ENCODE data around the gene SOX18. TPM values are rescaled to one million over a fixed set of nuclear protein-coding genes. Genes with fewer than 3 reads are reported as not detected.

The SOX18 gene
- total RNA-seq, 1 experiment from 2014 or later: 0.16 TPM

DNA sequence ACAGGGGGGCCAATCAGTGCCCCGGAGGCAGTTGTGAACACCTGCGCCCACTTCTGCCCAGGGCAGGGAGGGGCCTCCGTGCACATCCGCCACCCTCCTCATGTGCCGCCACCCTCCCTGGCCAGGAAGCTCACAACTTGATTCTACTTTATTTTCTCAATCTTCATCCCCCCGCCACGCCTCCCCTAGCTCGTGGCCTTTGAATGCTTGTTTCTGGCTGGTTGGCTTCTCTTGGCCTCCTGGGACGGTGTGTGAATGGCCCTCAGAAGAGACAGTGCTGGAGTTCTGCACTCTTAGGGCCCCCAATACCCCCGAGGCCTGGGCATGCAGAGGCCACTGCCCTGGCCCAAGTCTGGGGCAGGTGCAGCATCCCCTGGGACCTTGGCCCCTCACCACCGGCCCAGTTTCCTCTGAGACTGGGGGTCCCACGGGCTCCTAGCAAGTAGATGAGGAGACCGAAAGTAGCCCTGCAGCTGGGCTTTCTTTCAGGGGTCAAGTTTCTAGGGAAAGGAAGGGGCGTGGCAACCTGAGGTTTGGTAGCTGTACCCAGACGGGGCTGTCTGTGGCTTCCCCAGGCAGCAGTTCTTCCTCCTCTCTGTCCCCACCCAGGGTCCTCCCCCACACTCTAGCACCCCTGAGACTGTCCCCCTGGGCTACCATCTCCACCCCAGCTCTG lies 28.6 kb upstream of the SOX18 start:
- Mint-ChIP-seq H3K4me1 (ENCODE audit: insufficient read depth, unreplicated experiment) (peaks cover 8% of the 10 kb centered on the region), H3K36me3 (ENCODE audit: insufficient read depth, unreplicated experiment) (peaks cover under 1% of the 10 kb centered on the region), H3K27ac (ENCODE audit: low read depth, unreplicated experiment) (no peak overlapping the region), H3K9me3 (ENCODE audit: unreplicated experiment) (no peaks in the 10 kb centered on the region), H3K27me3 (ENCODE audit: insufficient read depth, unreplicated experiment) (no peaks in the 10 kb centered on the region), H3K4me3 (ENCODE audit: unreplicated experiment) (no peak overlapping the region)
- TF ChIP-seq, protein P1, sequence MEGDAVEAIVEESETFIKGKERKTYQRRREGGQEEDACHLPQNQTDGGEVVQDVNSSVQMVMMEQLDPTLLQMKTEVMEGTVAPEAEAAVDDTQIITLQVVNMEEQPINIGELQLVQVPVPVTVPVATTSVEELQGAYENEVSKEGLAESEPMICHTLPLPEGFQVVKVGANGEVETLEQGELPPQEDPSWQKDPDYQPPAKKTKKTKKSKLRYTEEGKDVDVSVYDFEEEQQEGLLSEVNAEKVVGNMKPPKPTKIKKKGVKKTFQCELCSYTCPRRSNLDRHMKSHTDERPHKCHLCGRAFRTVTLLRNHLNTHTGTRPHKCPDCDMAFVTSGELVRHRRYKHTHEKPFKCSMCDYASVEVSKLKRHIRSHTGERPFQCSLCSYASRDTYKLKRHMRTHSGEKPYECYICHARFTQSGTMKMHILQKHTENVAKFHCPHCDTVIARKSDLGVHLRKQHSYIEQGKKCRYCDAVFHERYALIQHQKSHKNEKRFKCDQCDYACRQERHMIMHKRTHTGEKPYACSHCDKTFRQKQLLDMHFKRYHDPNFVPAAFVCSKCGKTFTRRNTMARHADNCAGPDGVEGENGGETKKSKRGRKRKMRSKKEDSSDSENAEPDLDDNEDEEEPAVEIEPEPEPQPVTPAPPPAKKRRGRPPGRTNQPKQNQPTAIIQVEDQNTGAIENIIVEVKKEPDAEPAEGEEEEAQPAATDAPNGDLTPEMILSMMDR (IDR thresholded peaks at IDR 0.05; ENCODE audit: unreplicated experiment): no peak
- intact Hi-C loops (cut with micrococcal nuclease): no loop called here
- POLR2A ChIA-PET: interaction anchor here (0.5 to 2.0 kb wide), 3 partner anchors 13 to 214 kb away, joined by 3 to 10 read pairs (median 8); partner anchors contain the start of gene TCEA2
- no TSS peak for BruUV-seq (replicated peaks)
- no peak for DNase-seq (ENCODE audit: unreplicated experiment)
- CTCF ChIA-PET: interaction anchor here (4.5 kb wide), 1 partner anchor 8 kb away, joined by 25 read pairs; no protein-coding TSS in a partner anchor

DNA sequence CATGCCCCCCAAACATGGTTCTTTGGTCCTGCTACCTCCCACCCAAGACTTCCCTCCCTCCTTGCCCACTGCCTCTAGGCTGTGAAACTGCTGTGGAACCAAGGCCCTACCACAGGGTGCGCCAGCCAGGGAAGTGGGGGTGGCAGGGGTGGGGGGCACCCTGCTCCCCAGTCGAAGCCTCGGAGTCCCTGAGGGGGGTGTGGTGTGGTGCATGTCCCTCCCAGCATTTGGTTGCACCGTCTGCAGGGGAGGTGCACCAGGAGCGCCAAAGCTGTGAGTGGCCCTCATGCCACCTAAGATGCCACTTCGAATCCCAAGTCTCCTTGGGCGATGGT lies 28.1 kb upstream of the SOX18 start:
- Mint-ChIP-seq H3K9me3 (ENCODE audit: unreplicated experiment) (no peaks in the 10 kb centered on the region), H3K27me3 (ENCODE audit: insufficient read depth, unreplicated experiment) (no peaks in the 10 kb centered on the region), H3K36me3 (ENCODE audit: insufficient read depth, unreplicated experiment) (no peaks in the 10 kb centered on the region), H3K27ac (ENCODE audit: low read depth, unreplicated experiment) (no peak overlapping the region), H3K4me3 (ENCODE audit: unreplicated experiment) (no peak overlapping the region), H3K4me1 (ENCODE audit: insufficient read depth, unreplicated experiment) (peaks cover 8% of the 10 kb centered on the region)
- no TSS peak for BruUV-seq (replicated peaks)
- TF ChIP-seq, protein P1 (IDR thresholded peaks at IDR 0.05; ENCODE audit: unreplicated experiment): no peak
- DNase-seq (ENCODE audit: unreplicated experiment): no peak
- ChIA-PET POLR2A (interaction anchor here (2.0 kb wide), 1 partner anchor 16 kb away, joined by 10 read pairs; the partner anchor contains the start of gene TCEA2), CTCF (interaction anchor here (4.5 kb wide), 1 partner anchor 8 kb away, joined by 25 read pairs; no protein-coding TSS in a partner anchor)
- intact Hi-C loops (cut with micrococcal nuclease): no loop called here

DNA sequence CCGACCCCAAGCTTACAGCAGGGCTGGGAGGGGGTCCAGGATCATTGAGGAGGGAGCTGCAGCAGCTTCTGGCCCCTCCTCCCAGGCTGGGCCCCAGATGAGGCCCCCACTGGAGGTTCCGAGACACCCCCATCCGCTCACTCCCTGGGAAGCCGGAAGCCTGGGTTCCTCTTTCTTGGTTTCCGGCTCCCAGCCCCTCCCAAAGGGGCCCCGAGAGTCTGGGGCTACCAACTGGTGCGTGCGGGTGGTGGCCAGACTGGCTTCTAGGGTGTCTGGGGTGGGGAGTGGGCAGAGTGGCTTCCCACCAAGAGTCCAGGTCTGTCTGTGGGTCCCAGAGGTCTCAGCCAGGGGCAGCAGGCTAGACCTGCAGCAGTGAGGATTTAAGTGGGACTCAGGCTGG lies 27.7 kb upstream of the SOX18 start:
- BruUV-seq (replicated peaks): no TSS peak
- no peaks in the 10 kb centered on the region for H3K27me3 Mint-ChIP-seq (ENCODE audit: insufficient read depth, unreplicated experiment)
- H3K36me3 Mint-ChIP-seq (ENCODE audit: insufficient read depth, unreplicated experiment): no peaks in the 10 kb centered on the region
- H3K4me3 Mint-ChIP-seq (ENCODE audit: unreplicated experiment): no peak overlapping the region
- no peaks in the 10 kb centered on the region for H3K9me3 Mint-ChIP-seq (ENCODE audit: unreplicated experiment)
- no peak for DNase-seq (ENCODE audit: unreplicated experiment)
- intact Hi-C loops (cut with micrococcal nuclease): no loop called here
- peaks cover 8% of the 10 kb centered on the region for H3K4me1 Mint-ChIP-seq (ENCODE audit: insufficient read depth, unreplicated experiment)
- TF ChIP-seq, protein P1 (IDR thresholded peaks at IDR 0.05; ENCODE audit: unreplicated experiment): no peak
- H3K27ac Mint-ChIP-seq (ENCODE audit: low read depth, unreplicated experiment): no peak overlapping the region
- POLR2A ChIA-PET: interaction anchor here (0.9 to 1.3 kb wide), 2 partner anchors 15 to 44 kb away, joined by 3 to 4 read pairs; no protein-coding TSS in a partner anchor
- CTCF ChIA-PET: interaction anchor here (1.0 to 1.5 kb wide), 2 partner anchors 10 to 42 kb away, joined by 4 read pairs; no protein-coding TSS in a partner anchor

DNA sequence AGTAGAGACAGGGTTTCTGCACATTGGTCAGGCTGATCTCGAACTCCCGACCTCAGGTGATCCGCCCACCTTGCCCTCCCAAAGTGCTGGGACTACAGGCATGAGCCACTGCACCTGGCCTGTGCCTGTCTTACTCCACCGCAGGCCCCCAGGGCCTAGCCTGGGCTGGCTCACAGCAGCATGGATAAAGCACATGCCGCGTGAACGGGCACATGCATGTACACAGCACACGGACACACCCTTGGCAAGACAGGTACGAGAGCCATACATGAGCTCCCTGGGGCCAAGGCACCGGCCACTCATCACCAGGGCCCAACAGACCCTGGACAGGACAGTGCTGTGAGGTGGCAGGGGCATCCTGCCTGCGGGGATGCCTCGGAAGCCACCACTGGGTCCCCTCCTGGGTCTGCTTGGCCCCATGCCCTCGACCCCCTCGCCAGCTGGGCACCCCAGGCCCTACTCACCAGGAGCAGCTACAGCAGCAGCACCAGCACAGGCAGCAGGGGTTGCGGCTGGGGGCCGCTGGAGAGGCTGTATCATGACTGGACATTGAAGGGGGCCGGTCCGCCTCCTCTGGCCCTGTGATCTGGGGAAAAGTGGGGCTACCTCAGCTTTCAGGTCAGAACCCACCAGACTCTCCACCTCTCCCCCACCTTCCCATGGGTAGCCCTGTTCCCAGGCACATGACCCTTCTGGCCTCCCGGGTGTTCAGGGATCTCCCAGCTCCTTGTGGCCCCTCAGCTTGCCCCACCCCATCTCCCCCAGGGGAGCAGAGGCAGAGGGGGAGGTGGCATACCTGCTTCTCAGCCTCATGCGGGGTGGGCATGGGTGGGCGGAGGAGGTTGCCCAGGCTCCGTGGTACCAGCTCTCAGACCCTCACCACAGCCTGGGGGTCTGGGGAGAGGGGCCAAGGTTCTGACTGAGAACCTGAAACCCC lies 26.9 kb upstream of the SOX18 start:
- BruUV-seq (replicated peaks): no TSS peak
- no peak overlapping the region for H3K27ac Mint-ChIP-seq (ENCODE audit: low read depth, unreplicated experiment)
- CTCF ChIA-PET: interaction anchor here (0.6 to 1.5 kb wide), 4 partner anchors 9 to 45 kb away, joined by 3 to 4 read pairs (median 4); no protein-coding TSS in a partner anchor
- TF ChIP-seq, protein P1 (IDR thresholded peaks at IDR 0.05; ENCODE audit: unreplicated experiment): no peak
- no peaks in the 10 kb centered on the region for H3K27me3 Mint-ChIP-seq (ENCODE audit: insufficient read depth, unreplicated experiment)
- no peaks in the 10 kb centered on the region for H3K9me3 Mint-ChIP-seq (ENCODE audit: unreplicated experiment)
- H3K4me1 Mint-ChIP-seq (ENCODE audit: insufficient read depth, unreplicated experiment): peaks cover 8% of the 10 kb centered on the region
- no peak overlapping the region for H3K4me3 Mint-ChIP-seq (ENCODE audit: unreplicated experiment)
- POLR2A ChIA-PET: interaction anchor here (0.6 to 1.3 kb wide), 3 partner anchors 14 to 120 kb away, joined by 3 to 4 read pairs (median 3); partner anchors contain the start of gene UCKL1
- intact Hi-C loops (cut with micrococcal nuclease): no loop called here
- H3K36me3 Mint-ChIP-seq (ENCODE audit: insufficient read depth, unreplicated experiment): no peaks in the 10 kb centered on the region
- no peak for DNase-seq (ENCODE audit: unreplicated experiment)

Data from MCF 10A (cell line).